SK-N-SH (cell line): ENCODE data around the gene BCO1. TPM values are rescaled to one million over a fixed set of nuclear protein-coding genes. Genes with fewer than 3 reads are reported as not detected.

ENCODE experiments used
- CTCF ChIA-PET: fragments of 300-600, 350-600 bp; formaldehyde crosslinking; extraction: SDS; loops from one replicate; lab custom pipeline; 2021; lab: Yijun Ruan, JAX
- POLR2A ChIA-PET: fragments of 350-600 bp; sonication (Branson Sonifier 250); formaldehyde crosslinking; extraction: SDS; loops from one replicate; lab custom pipeline; 2020; ENCODE audit warnings: antibody characterized with exemption, inconsistent platforms; lab: Yijun Ruan, JAX
- DNase-seq: peaks from one replicate; pipeline ENCODE4 v3.0.0; 2012
- H2AFZ ChIP-seq: fragments of 200-600 bp; sonication (generic); 2 replicates; pipeline ENCODE4 v1.8.1; 2016; ENCODE audit warnings: antibody characterized with exemption, mild to moderate bottlenecking, low read depth
- H3F3A ChIP-seq: fragments of 200-600 bp; sonication (generic); replicated peaks from 2 replicates; pipeline ENCODE3; 2016; ENCODE audit warnings: antibody characterized with exemption, mild to moderate bottlenecking; ENCODE audit not compliant: insufficient read depth
- H3K27ac ChIP-seq, 2 experiments: fragments of 200-500 bp in 1 of 2; fragments of 200-600 bp in 1 of 2; sonication (Bioruptor generic) in 1 of 2; sonication (generic), shearing (Covaris generic) in 1 of 2; 2 replicates each; pipeline versions ENCODE4 v1.5.1 to v1.6.1; 2014 to 2016; ENCODE audit warnings: low read depth in 2 of 2, inconsistent platforms in 1 of 2, low read length in 1 of 2, mild to moderate bottlenecking in 1 of 2, mixed read lengths in 1 of 2
- H3K27me3 ChIP-seq: fragments of 200-600 bp; sonication (generic), shearing (Covaris generic); 2 replicates; pipeline ENCODE4 v1.6.1; 2016; ENCODE audit warnings: mixed run types; ENCODE audit not compliant: insufficient read depth
- H3K36me3 ChIP-seq, 2 experiments: fragments of 200-500 bp in 1 of 2; fragments of 200-600 bp in 1 of 2; sonication (Bioruptor generic) in 1 of 2; sonication (generic) in 1 of 2; replicated peaks in 1 of 2; 2 replicates each; pipeline versions ENCODE3 to v1.5.1; 2014 to 2016; ENCODE audit warnings: low read length in 1 of 2, mild to moderate bottlenecking in 1 of 2; ENCODE audit not compliant: insufficient read depth in 2 of 2, control insufficient read depth in 1 of 2
- H3K4me1 ChIP-seq, 2 experiments: fragments of 200-500 bp in 1 of 2; fragments of 200-600 bp in 1 of 2; sonication (Bioruptor generic) in 1 of 2; sonication (generic), shearing (Covaris generic) in 1 of 2; 2 replicates each; pipeline versions ENCODE4 v1.5.1 to v1.6.1; 2014 to 2016; ENCODE audit warnings: low read depth in 1 of 2, low read length in 1 of 2, mixed run types in 1 of 2; ENCODE audit not compliant: insufficient read depth in 2 of 2, control insufficient read depth in 1 of 2
- H3K4me2 ChIP-seq: fragments of 200-600 bp; sonication (generic), shearing (Covaris generic); 2 replicates; pipeline ENCODE4 v1.6.1; 2017; ENCODE audit warnings: mixed run types
- H3K4me3 ChIP-seq, 2 experiments: fragments of 200-500 bp in 1 of 2; fragments of 200-600 bp in 1 of 2; sonication (Bioruptor generic) in 1 of 2; sonication (generic), shearing (Covaris generic) in 1 of 2; 2 replicates each; pipeline versions ENCODE4 v1.5.1 to v1.8.1; 2014 to 2016; ENCODE audit warnings: low read depth in 2 of 2, inconsistent platforms in 1 of 2, low read length in 1 of 2, mild to moderate bottlenecking in 1 of 2, mixed read lengths in 1 of 2, moderate library complexity in 1 of 2
- H3K79me2 ChIP-seq: fragments of 200-600 bp; sonication (generic); 2 replicates; pipeline ENCODE4 v1.8.1; 2017; ENCODE audit warnings: mild to moderate bottlenecking; ENCODE audit not compliant: insufficient read depth
- H3K9ac ChIP-seq: fragments of 200-600 bp; sonication (generic); 2 replicates; pipeline ENCODE4 v1.6.1; 2017; ENCODE audit warnings: mixed run types
- H3K9me2 ChIP-seq: fragments of 200-600 bp; sonication (generic); 2 replicates; pipeline ENCODE4 v1.6.1; 2017; ENCODE audit warnings: mixed run types
- H3K9me3 ChIP-seq: fragments of 200-600 bp; sonication (generic); 2 replicates; pipeline ENCODE4 v1.6.1; 2017; ENCODE audit warnings: mixed run types, mild to moderate bottlenecking, moderate library complexity
- H4K20me1 ChIP-seq: fragments of 200-600 bp; sonication (generic); 2 replicates; pipeline ENCODE4 v1.6.1; 2017; ENCODE audit warnings: mild to moderate bottlenecking, mixed run types; ENCODE audit not compliant: insufficient read depth
- ELF1 ChIP-seq: IDR thresholded peaks from 2 replicates; pipeline ENCODE4 v1.4.0; 2012
- EP300 ChIP-seq, 2 experiments: IDR thresholded peaks; 2 replicates each; pipeline versions ENCODE4 v1.4.0 to v1.6.1; 2012; ENCODE audit warnings: borderline replicate concordance in 1 of 2, low read depth in 1 of 2, low read length in 1 of 2
- EZH2phosphoT487 ChIP-seq: fragments of 200-600 bp; sonication (generic); IDR thresholded peaks from 2 replicates; pipeline ENCODE4 v1.6.1; 2017; ENCODE audit warnings: low read depth, mixed run types, mild to moderate bottlenecking, antibody characterized with exemption, moderate library complexity, borderline replicate concordance
- FOSL2 ChIP-seq: IDR thresholded peaks from 2 replicates; pipeline ENCODE4 v1.4.0; 2012; ENCODE audit warnings: low read depth, mild to moderate bottlenecking, moderate library complexity, borderline replicate concordance
- FOXJ3 ChIP-seq: sonication (generic); formaldehyde crosslinking; IDR thresholded peaks from 2 replicates; pipeline ENCODE4 v1.5.1; 2020; ENCODE audit warnings: mild to moderate bottlenecking, missing genetic modification reagents
- JUND ChIP-seq: IDR thresholded peaks from 2 replicates; pipeline ENCODE4 v1.4.0; 2012
- MAX ChIP-seq: IDR thresholded peaks from 2 replicates; pipeline ENCODE4 v1.4.0; 2012; ENCODE audit warnings: low read depth
- MEF2A ChIP-seq: IDR thresholded peaks from 2 replicates; pipeline ENCODE4 v1.4.0; 2012; ENCODE audit warnings: low read depth, borderline replicate concordance
- MXI1 ChIP-seq: IDR thresholded peaks from 2 replicates; pipeline ENCODE4 v1.6.1; 2012; ENCODE audit warnings: mild to moderate bottlenecking, low read depth, low read length, improper control_type of control experiment
- NFIC ChIP-seq: IDR thresholded peaks from 2 replicates; pipeline ENCODE4 v1.4.0; 2012; ENCODE audit warnings: borderline replicate concordance
- NRF1 ChIP-seq: IDR thresholded peaks from 2 replicates; pipeline ENCODE4 v1.6.1; 2012; ENCODE audit warnings: low read depth, mild to moderate bottlenecking, low read length
- RFX5 ChIP-seq: IDR thresholded peaks from 2 replicates; pipeline ENCODE4 v1.6.1; 2012; ENCODE audit warnings: mild to moderate bottlenecking, improper control_type of control experiment, low read length
- SIN3A ChIP-seq: IDR thresholded peaks from 2 replicates; pipeline ENCODE4 v1.6.1; 2012; ENCODE audit warnings: low read depth, mild to moderate bottlenecking, low read length, moderate library complexity, borderline replicate concordance
- TAF1 ChIP-seq: IDR thresholded peaks from 2 replicates; pipeline ENCODE4 v1.6.1; 2012; ENCODE audit warnings: low read depth, mild to moderate bottlenecking, low read length, moderate library complexity, borderline replicate concordance
- WGBS: methylation state at CpG from one replicate; pipeline ENCODE4 v1.1.6; 2017; ENCODE audit warnings: low lambda C conversion rate; 5-methylcytosine and 5-hydroxymethylcytosine counted together
- polyA plus RNA-seq, 3 experiments: library from polyadenylated mRNA; depleted of rRNA; stranded (reverse); fragments of >200 nt; gene quantifications; 2 replicates each; pipeline ENCODE4 v1.2.3, GENCODE V29; 2012

Gene BCO1
- polyA plus RNA-seq, 1 of the 3 experiments (the other 2 are of a cell fraction): 0.02 TPM

- H3K79me2 ChIP-seq: no peaks in the 10 kb centered on the region
- TF ChIP-seq EZH2phosphoT487: no peak
- no peak for TF ChIP-seq NFIC
- TF ChIP-seq, all 33 proteins: peak for 0
- H3K9ac ChIP-seq: no peak overlapping the region
- H3K27me3 ChIP-seq: no peaks in the 10 kb centered on the region
- H3K4me2 ChIP-seq: no peak overlapping the region
- ChIA-PET CTCF (interaction anchor here (2.4 kb wide), 1 partner anchor 62 kb away, joined by 6 read pairs; no protein-coding TSS in a partner anchor), POLR2A (no interaction called here)
- no peaks in the 10 kb centered on the region for H3K9me3 ChIP-seq
- no peak for DNase-seq
- H3K27ac ChIP-seq: no peak overlapping the region
- no peaks in the 10 kb centered on the region for H3F3A ChIP-seq
- H3K4me3 ChIP-seq: no peak overlapping the region
- no peaks in the 10 kb centered on the region for H3K9me2 ChIP-seq
- H4K20me1 ChIP-seq: no peaks in the 10 kb centered on the region
- 69% methylated on average over 5 of the region's 7 CpGs for WGBS
- H3K36me3 ChIP-seq: no peaks in the 10 kb centered on the region
- H3K4me1 ChIP-seq: no peaks in the 10 kb centered on the region; a peak in 1 of 4 replicates
- no peak overlapping the region for H2AFZ ChIP-seq
Observed at GRCh38 chr16:81266680-81267095, 28.2 kb downstream of the BCO1 start.

GRCh38 chr16:81268509-81268908, 30.0 kb downstream of the BCO1 start:
- Histone ChIP-seq H3K27ac (no peak overlapping the region), H3K9me2 (no peaks in the 10 kb centered on the region), H4K20me1 (no peaks in the 10 kb centered on the region), H3K4me3 (no peak overlapping the region), H3K4me2 (no peak overlapping the region), H3K9me3 (no peaks in the 10 kb centered on the region), H3K4me1 (no peaks in the 10 kb centered on the region; a peak in 1 of 4 replicates), H3K9ac (no peak overlapping the region), H3F3A (no peaks in the 10 kb centered on the region), H3K36me3 (no peaks in the 10 kb centered on the region), H3K79me2 (no peaks in the 10 kb centered on the region), H3K27me3 (no peaks in the 10 kb centered on the region), H2AFZ (no peak overlapping the region)
- TF ChIP-seq FOSL2 (no peak), JUND (no peak), MEF2A (no peak), RFX5 (no peak), EP300 (IDR thresholded peaks at IDR 0.05; ENCODE audit: borderline replicate concordance in 1 of 2, low read depth in 1 of 2, low read length in 1 of 2) (no peak), MAX (no peak), SIN3A (no peak), FOXJ3 (CRISPR knock-in tag) (no peak), NRF1 (no peak), MXI1 (no peak), EZH2phosphoT487 (no peak), ELF1 (no peak), TAF1 (no peak)
- ChIA-PET CTCF (interaction anchor here (2.4 kb wide), 1 partner anchor 64 kb away, joined by 6 read pairs; no protein-coding TSS in a partner anchor), POLR2A (no interaction called here)
- 76% methylated on average over 5 of the region's 5 CpGs for WGBS
- no peak for DNase-seq
